ENCODE measurements around the gene DLG2.

GRCh38 chr11:85044911-85045310, 582.2 kb downstream of the DLG2 start:
- TF ChIP-seq CTCF (IDR thresholded peaks at IDR 0.05; ENCODE audit: low read depth, low read length), result no peak
- no peak for TF ChIP-seq EZH2phosphoT487 (IDR thresholded peaks at IDR 0.05; ENCODE audit: low read depth)
